Cardiac fibroblast (primary cell): ENCODE measurements around the gene CFAP97D1.

Experiments
- DNase-seq, 2 donors: peaks; one replicate each; pipeline versions ENCODE4 v3.0.0 to v3.0.0-alpha.2; 2010; ENCODE audit warnings: low read depth in 2 of 2
- H3K4me3 ChIP-seq, 2 donors: replicated peaks in 1 of 2; 1 replicate in 1 of 2; 2 replicates in 1 of 2; pipeline ENCODE4 v1.5.1; 2011; ENCODE audit warnings: low read depth in 2 of 2, low read length in 2 of 2, mild to moderate bottlenecking in 2 of 2, moderate library complexity in 1 of 2
- TF ChIP-seq, protein P1 (sequence below): IDR thresholded peaks from one replicate; pipeline ENCODE4 v1.5.1; 2011; ENCODE audit warnings: low read depth, mild to moderate bottlenecking, low read length, inconsistent platforms

The CFAP97D1 gene

DNA sequence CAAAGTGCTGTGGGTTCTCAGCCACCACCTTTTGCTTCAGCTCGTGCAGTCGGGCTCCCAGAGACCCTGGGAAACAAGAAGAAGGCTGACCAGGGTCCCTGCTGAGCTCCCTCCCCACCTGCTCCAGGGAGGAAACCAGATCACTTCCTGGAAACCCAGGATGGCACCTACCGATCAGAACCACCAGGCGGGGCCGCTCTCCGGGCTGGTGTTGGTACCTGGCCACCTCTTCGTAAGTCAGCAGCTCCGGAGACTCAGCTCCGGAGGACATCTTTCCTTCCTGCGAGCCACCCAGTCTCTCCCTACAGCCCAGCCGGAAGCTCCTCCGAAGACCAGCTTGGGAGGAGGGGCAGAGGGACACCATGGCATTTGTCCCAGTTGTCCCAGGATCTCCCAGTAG is 33.8 kb downstream of the CFAP97D1 start:
- H3K4me3 ChIP-seq: no peak overlapping the region
- TF ChIP-seq, protein P1, sequence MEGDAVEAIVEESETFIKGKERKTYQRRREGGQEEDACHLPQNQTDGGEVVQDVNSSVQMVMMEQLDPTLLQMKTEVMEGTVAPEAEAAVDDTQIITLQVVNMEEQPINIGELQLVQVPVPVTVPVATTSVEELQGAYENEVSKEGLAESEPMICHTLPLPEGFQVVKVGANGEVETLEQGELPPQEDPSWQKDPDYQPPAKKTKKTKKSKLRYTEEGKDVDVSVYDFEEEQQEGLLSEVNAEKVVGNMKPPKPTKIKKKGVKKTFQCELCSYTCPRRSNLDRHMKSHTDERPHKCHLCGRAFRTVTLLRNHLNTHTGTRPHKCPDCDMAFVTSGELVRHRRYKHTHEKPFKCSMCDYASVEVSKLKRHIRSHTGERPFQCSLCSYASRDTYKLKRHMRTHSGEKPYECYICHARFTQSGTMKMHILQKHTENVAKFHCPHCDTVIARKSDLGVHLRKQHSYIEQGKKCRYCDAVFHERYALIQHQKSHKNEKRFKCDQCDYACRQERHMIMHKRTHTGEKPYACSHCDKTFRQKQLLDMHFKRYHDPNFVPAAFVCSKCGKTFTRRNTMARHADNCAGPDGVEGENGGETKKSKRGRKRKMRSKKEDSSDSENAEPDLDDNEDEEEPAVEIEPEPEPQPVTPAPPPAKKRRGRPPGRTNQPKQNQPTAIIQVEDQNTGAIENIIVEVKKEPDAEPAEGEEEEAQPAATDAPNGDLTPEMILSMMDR: no peak
- DNase-seq: no peak

DNA sequence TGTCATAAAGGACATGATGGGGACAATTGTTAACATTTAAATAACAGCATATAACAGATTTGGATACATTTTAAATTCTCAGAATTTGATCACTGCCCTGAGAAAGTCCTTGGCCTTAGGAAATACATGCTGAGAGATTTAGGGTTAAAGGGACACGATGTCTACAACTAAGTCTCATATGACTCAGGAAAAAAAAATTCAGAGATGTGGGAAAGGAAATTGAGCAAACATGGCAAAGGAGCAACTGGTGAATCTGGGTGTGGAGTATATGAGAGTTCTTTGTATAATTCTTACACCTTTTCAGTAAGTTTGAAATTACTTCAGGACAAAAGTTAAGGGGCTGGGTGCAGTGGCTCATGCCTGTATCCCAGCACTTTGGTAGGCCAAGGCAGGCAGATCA is 34.5 kb downstream of the CFAP97D1 start:
- peak; percentile 82 to 88 for DNase-seq
- TF ChIP-seq, protein P1: no peak
- H3K4me3 ChIP-seq: no peak overlapping the region

DNA sequence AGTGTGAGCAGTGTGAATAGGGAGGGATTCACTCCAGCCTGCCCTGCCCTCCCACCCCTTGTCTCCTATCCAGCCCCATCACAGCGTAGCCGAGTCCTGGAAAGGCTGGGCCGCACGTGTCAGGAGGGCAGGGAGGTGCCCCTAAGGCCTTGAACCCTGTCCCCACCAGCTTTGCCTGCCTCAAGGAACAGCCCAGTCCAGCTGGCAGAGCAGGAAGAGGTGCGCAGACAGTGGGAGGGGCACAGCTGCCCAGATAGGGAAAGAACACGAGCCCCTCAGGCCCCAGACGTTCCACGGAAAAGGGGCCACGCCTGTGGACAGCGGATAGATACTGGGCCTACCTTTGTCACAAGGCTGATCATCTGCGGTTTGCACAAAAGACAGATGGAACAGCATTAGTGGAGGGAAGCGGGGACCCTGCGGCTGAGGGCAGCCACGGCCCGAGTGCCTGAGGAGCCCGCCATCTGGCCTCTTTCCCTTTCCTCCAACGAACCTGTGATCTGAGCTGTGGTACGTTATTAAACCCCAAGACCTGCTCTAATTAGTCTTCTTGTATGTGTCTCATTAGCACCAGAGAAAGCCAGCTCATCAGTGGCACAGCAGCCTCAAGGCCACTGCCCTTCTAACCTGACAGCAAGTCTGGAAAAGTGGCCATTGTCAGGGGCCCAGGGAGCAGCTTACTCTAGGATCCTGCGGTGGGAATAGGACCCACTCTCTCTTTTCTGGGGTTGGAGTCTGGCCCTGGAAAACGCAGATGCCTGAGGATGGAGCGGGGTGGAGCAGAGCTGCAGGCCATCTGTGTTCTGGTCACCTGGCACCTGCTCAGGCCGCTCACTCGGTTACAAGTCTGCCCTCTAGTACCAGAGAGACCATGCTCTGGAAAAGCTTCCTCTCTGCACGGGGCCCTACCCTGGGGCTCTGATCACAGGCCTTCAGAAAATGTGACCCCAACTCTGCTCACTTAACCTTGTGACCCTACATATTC is 36.4 kb downstream of the CFAP97D1 start:
- no peak for DNase-seq
- no peak overlapping the region for H3K4me3 ChIP-seq
- TF ChIP-seq, protein P1: no peak

DNA sequence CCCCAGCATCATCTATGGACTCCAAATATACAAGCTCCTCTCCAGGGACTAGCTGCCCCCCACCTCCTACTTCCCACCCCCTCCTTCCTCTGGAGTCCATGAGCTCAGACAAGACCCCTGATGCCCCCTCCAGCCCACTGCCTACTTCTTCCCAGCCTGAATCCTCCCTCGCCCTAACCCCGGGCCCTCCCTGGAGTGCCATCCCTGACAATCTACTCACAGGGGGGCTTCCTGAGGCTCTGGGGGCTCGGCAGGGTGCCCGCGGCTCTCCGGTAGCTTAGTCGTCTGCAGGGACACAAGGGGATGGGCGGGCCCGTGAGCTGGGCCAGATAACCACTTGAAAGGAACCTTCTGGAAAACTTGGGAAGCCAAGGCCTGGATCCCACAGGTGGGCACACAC is 37.6 kb downstream of the CFAP97D1 start:
- DNase-seq: no peak
- TF ChIP-seq, protein P1: no peak
- no peak overlapping the region for H3K4me3 ChIP-seq

DNA sequence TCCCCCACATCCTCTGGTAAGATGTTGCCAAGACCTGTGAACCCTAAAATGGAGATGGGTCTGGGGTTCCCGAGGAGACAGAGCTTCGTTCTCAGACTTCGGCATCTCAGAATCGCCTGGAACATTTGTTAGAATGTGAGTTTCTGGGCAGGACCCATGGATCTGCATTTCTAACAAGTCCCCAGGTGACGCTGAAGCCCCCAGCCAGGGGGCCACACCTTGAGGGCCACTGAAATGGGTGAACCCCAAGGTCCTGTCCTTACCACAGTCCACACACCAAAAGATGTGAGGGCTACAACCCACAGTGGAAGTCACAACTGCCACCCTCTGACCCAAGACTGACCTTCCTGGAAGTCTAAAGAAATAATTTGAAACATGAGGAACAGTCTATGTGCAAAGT is 38.7 kb downstream of the CFAP97D1 start:
- TF ChIP-seq, protein P1: no peak
- no peak overlapping the region for H3K4me3 ChIP-seq
- no peak for DNase-seq

DNA sequence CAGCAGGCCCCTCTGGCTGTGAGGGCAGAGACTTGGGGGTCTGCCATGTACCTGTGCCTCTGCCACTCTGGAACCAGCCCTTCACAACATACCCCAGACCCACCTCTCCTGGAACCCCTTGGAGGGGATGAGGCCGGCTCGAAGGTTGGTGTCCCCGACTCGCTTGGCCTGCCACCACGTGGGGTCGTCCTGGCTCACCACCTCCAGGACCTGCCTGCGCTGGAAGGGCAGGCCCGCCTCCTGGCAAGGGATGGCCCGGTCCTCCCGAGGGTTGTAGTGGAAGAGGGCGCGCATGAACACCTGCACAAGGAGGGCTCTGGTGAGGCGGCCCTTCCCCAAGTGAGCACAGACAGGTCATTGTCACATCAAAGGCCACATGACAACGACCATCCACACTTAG is 40.5 kb downstream of the CFAP97D1 start:
- TF ChIP-seq, protein P1: no peak
- no peak for DNase-seq
- no peak overlapping the region for H3K4me3 ChIP-seq
